Stomach (tissue), 4 donors: ENCODE data around the gene KCNAB2.

ENCODE experiments used
- CTCF ChIP-seq, 7 experiments: fragments of 450-650 bp in 4 of 7; fragments of 200-600 bp in 3 of 7; sonication (generic) in 3 of 7; IDR thresholded peaks; one replicate each; pipeline ENCODE4 v1.5.1; 2016 to 2019; ENCODE audit warnings: antibody characterized with exemption in 7 of 7, control low read depth in 2 of 7, mild to moderate bottlenecking in 1 of 7
- POLR2A ChIP-seq, 4 donors: fragments of 450-650 bp; IDR thresholded peaks; one replicate each; pipeline ENCODE4 v1.6.1; 2016; ENCODE audit warnings: antibody characterized with exemption in 4 of 4, control low read depth in 2 of 4, mild to moderate bottlenecking in 1 of 4, moderate library complexity in 1 of 4

DNA sequence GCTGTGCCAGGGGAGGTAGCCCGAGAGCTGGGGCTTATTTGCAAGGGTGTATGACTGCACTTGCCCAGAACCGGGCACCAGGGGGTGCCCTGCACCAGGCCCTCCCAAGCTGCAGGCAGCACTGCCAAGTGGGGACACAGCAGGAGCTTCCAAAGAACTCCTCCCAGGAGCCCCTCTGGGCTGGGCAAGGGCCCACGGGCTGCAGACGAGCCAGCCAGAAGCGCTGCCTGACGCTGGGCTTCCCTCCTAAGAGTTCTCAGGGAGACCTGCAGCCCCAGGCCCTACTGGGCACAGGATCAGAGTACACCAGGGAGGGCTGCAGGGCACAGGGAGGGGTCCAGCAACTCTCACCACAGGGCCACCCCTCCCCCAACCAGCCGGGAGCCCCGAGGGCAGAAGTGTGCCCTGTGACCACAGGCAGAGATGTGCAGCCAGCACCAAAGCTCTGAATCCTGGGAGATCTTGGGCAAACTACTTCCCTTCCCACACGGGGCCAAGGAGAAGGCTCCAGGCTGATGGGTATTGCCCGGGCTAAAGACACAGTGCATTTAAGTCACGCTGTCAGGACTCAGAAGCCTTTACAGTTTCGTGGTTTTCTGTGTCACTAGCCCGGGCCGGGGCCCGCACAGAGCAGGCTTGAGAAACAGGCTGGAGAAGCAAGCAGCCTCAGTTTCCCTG is 63.4 kb downstream of the KCNAB2 start:
- no peak for TF ChIP-seq POLR2A (IDR thresholded peaks at IDR 0.05)
- TF ChIP-seq CTCF (IDR thresholded peaks at IDR 0.05): peak in 2 of 7 experiments; percentile 6 to 16
